OCI-LY7 (cell line): ENCODE results near the gene PRLR.

Experiments used
- CTCF ChIP-seq: fragments of 200-600 bp; sonication (generic); conservative IDR thresholded peaks from 2 replicates; pipeline ENCODE4 v1.5.1; 2014; ENCODE audit warnings: mild to moderate bottlenecking, antibody characterized with exemption, low read length, moderate library complexity, mixed read lengths
- EZH2phosphoT487 ChIP-seq: fragments of 200-600 bp; sonication (generic); IDR thresholded peaks from 2 replicates; pipeline ENCODE4 v1.6.1; 2018; ENCODE audit warnings: low read depth, borderline replicate concordance, mild to moderate bottlenecking, mixed run types, antibody characterized with exemption, low read length, moderate library complexity, mixed read lengths

- TF ChIP-seq CTCF (no peak), EZH2phosphoT487 (no peak)
These were observed 57.8 kb downstream of the PRLR start for GRCh38 chr5:35172533-35172932.
